Activated gamma-delta T cell treated with Interleukin-2 at 50 U/mL for 16 hours (primary cell): ENCODE data around the gene B3GALT4.

Source experiments
- DNase-seq: peaks from one replicate; pipeline ENCODE4 v3.0.0-alpha.2; 2020

B3GALT4 gene

GRCh38 chr6:33292996-33293682 lies 16.2 kb downstream of the B3GALT4 start:
- DNase-seq = no peak

GRCh38 chr6:33294086-33294823 lies 17.3 kb downstream of the B3GALT4 start:
- DNase-seq = no peak

GRCh38 chr6:33295621-33296369 lies 18.9 kb downstream of the B3GALT4 start:
- DNase-seq = no peak

GRCh38 chr6:33296797-33297405 lies 20.0 kb downstream of the B3GALT4 start:
- DNase-seq = no peak

GRCh38 chr6:33297406-33297955 lies 20.6 kb downstream of the B3GALT4 start:
- DNase-seq = no peak

GRCh38 chr6:33297956-33298772 lies 21.2 kb downstream of the B3GALT4 start:
- DNase-seq = peak; percentile 40

- DNase-seq = peak; percentile 63
Observed at GRCh38 chr6:33298773-33299236, 21.9 kb downstream of the B3GALT4 start, which contains the start of gene RGL2. RGL2 (minus strand) TSS chr6:33298942; CDS start chr6:33298610, 332 bp downstream.

GRCh38 chr6:33299237-33299944 lies 22.5 kb downstream of the B3GALT4 start:
- DNase-seq = peak; percentile 93

GRCh38 chr6:33301877-33302276 lies 25.0 kb downstream of the B3GALT4 start:
- no peak for DNase-seq

- no peak for DNase-seq
Observed at GRCh38 chr6:33304216-33304615, 27.3 kb downstream of the B3GALT4 start.

GRCh38 chr6:33305052-33305451 lies 28.1 kb downstream of the B3GALT4 start:
- no peak for DNase-seq

GRCh38 chr6:33306356-33306755 lies 29.4 kb downstream of the B3GALT4 start:
- no peak for DNase-seq

GRCh38 chr6:33312361-33313104 lies 35.6 kb downstream of the B3GALT4 start:
- peak; percentile 76 for DNase-seq

- no peak for DNase-seq
Observed at GRCh38 chr6:33313105-33313708, 36.3 kb downstream of the B3GALT4 start.

- peak; percentile 80 for DNase-seq
Observed at GRCh38 chr6:33313709-33314514, 37.0 kb downstream of the B3GALT4 start, which contains the start of gene TAPBP. TAPBP (minus strand) TSS chr6:33314078; CDS start chr6:33314041, 37 bp downstream.

GRCh38 chr6:33314515-33314942 lies 37.6 kb downstream of the B3GALT4 start:
- peak; percentile 51 for DNase-seq

- no peak for DNase-seq
Observed at GRCh38 chr6:33314943-33315792, 38.2 kb downstream of the B3GALT4 start.
